Lung (tissue), 12 donors: Measurements from ENCODE around the gene TNNT2. TPM values are rescaled to one million over a fixed set of nuclear protein-coding genes. Genes with fewer than 3 reads are reported as not detected.

ENCODE experiments used
- ATAC-seq: fragments of 200-7000 bp; cut with Tn5 transposase; one replicate; pipeline ENCODE4 v1.9.1; 2020; ENCODE audit warnings: moderate number of reproducible peaks; ENCODE audit not compliant: insufficient read depth, low FRiP score
- DNase-seq, 3 donors: peaks; one replicate each; pipeline ENCODE4 v3.0.0-alpha.2; 2013 to 2017
- H3K27ac ChIP-seq, 2 donors: one replicate each; pipeline ENCODE4 v1.5.1; 2013; ENCODE audit warnings: mild to moderate bottlenecking in 2 of 2, moderate library complexity in 2 of 2, control low read depth in 1 of 2, inconsistent platforms in 1 of 2, low read depth in 1 of 2, low read length in 1 of 2
- H3K27me3 ChIP-seq, 3 donors: one replicate each; pipeline ENCODE4 v1.5.1; 2013; ENCODE audit warnings: low read length in 2 of 3; ENCODE audit not compliant: control insufficient read depth in 3 of 3, insufficient read depth in 3 of 3
- H3K36me3 ChIP-seq, 4 donors: one replicate each; pipeline ENCODE4 v1.5.1; 2013; ENCODE audit warnings: low read length in 4 of 4, mild to moderate bottlenecking in 1 of 4, moderate library complexity in 1 of 4; ENCODE audit not compliant: control insufficient read depth in 4 of 4, insufficient read depth in 4 of 4
- H3K4me1 ChIP-seq, 5 donors: one replicate each; pipeline ENCODE4 v1.5.1; 2013; ENCODE audit warnings: low read length in 5 of 5, mild to moderate bottlenecking in 2 of 5, moderate library complexity in 1 of 5; ENCODE audit not compliant: control insufficient read depth in 5 of 5, insufficient read depth in 5 of 5
- H3K4me3 ChIP-seq: one replicate; pipeline ENCODE4 v1.5.1; 2013; ENCODE audit warnings: mild to moderate bottlenecking, control low read depth, moderate library complexity
- H3K9ac ChIP-seq, 2 donors: one replicate each; pipeline ENCODE4 v1.5.1; 2013; ENCODE audit warnings: low read length in 2 of 2, control low read depth in 1 of 2; ENCODE audit not compliant: insufficient read depth in 1 of 2
- H3K9me3 ChIP-seq, 4 donors: one replicate each; pipeline ENCODE4 v1.5.1; 2013; ENCODE audit warnings: low read length in 3 of 4, mild to moderate bottlenecking in 1 of 4, moderate library complexity in 1 of 4; ENCODE audit not compliant: control insufficient read depth in 4 of 4, insufficient read depth in 3 of 4
- CTCF ChIP-seq: IDR thresholded peaks from 2 replicates; pipeline ENCODE4 v1.5.1; 2012; ENCODE audit warnings: mild to moderate bottlenecking; ENCODE audit errors: control extremely low read depth, extremely low read depth
- WGBS, 2 donors: extraction: QIAGEN DNeasy Blood & Tissue Kit; methylation state at CpG; one replicate each; pipeline ENCODE4 v1.1.7; 2013; 5-methylcytosine and 5-hydroxymethylcytosine counted together
- polyA plus RNA-seq, 2 donors: library from polyadenylated mRNA; stranded (reverse); fragments of 200-250 nt; gene quantifications; one replicate each; pipeline ENCODE4 v1.2.1, GENCODE V29; 2013
- total RNA-seq, 2 donors: library from RNA; depleted of rRNA in 1 of 2; stranded (reverse); fragments of >200 nt in 1 of 2; gene quantifications; one replicate each; pipeline ENCODE4 v1.2.1, GENCODE V29; 2014 to 2021
- donor health status: control.
- donor health status: control.
- donor health status: Bipolar disorder and iron deficiency.
- donor health status: healthy.
- donor health status: DM: yes; HTN: yes; CAD: no.

TNNT2 gene
- total and polyA plus RNA-seq, 4 donors, result 2.0 to 10.4 (median 5.4) TPM

- 80 to 87% methylated on average over 9 of the region's 9 CpGs for WGBS, 2 donors
- H3K27ac ChIP-seq, result no peak overlapping the region
- TF ChIP-seq CTCF, result no peak
- no peak for DNase-seq
- H3K9me3 ChIP-seq, result no peaks in the 10 kb centered on the region
- H3K27me3 ChIP-seq, result no peaks in the 10 kb centered on the region
- no peak overlapping the region for H3K9ac ChIP-seq
- no peaks in the 10 kb centered on the region for H3K36me3 ChIP-seq
- peaks cover 0 to 8% (median 3%) of the 10 kb centered on the region in 5 donors for H3K4me1 ChIP-seq
- no peak overlapping the region for H3K4me3 ChIP-seq
- ATAC-seq, result no peak
These were observed 14.4 kb upstream of the TNNT2 start for GRCh38 chr1:201391651-201392511.

- Histone ChIP-seq H3K27me3 (no peaks in the 10 kb centered on the region), H3K4me1 (peaks cover 0 to 4% (median 3%) of the 10 kb centered on the region in 5 donors), H3K4me3 (no peak overlapping the region), H3K9ac (no peak overlapping the region), H3K9me3 (no peaks in the 10 kb centered on the region), H3K27ac (no peak overlapping the region), H3K36me3 (no peaks in the 10 kb centered on the region)
- WGBS, 2 donors, result 92 to 100% methylated on average over 1 of the region's 1 CpG
- ATAC-seq, result no peak
- no peak for DNase-seq
- TF ChIP-seq CTCF, result no peak
These were observed 13.7 kb upstream of the TNNT2 start for GRCh38 chr1:201391225-201391624.

GRCh38 chr1:201389051-201389450 is 11.6 kb upstream of the TNNT2 start:
- ATAC-seq (no peak), DNase-seq (no peak)
- H3K4me3 ChIP-seq, result no peak overlapping the region
- TF ChIP-seq CTCF, result no peak
- H3K27ac ChIP-seq, result no peak overlapping the region
- 88 to 93% methylated on average over 12 of the region's 12 CpGs for WGBS, 2 donors
- H3K9ac ChIP-seq, result no peak overlapping the region
- no peaks in the 10 kb centered on the region for H3K27me3 ChIP-seq
- no peaks in the 10 kb centered on the region for H3K9me3 ChIP-seq
- peaks cover 0 to 3% (median 2%) of the 10 kb centered on the region in 5 donors for H3K4me1 ChIP-seq
- no peaks in the 10 kb centered on the region for H3K36me3 ChIP-seq
